Spleen (tissue), 11 donors: ENCODE measurements around the gene PDE4B. TPM values are rescaled to one million over a fixed set of nuclear protein-coding genes. Genes with fewer than 3 reads are reported as not detected.
A peak's percentile ranks its signal among the peaks of the same experiment; 100 is the strongest.

Experiments used
- DNase-seq: peaks from one replicate; pipeline ENCODE4 v3.0.0-alpha.2; 2020
- H3K27ac ChIP-seq, 8 donors: fragments of 200-600 bp; sonication (generic) in 7 of 8; 1 replicate in 4 of 8; 2 replicates in 4 of 8; pipeline versions ENCODE4 v1.5.0 to v1.8.0; 2016 to 2021; ENCODE audit warnings: inconsistent platforms in 4 of 8, mild to moderate bottlenecking in 4 of 8, moderate library complexity in 1 of 8
- H3K27me3 ChIP-seq, 7 donors: fragments of 200-600 bp; sonication (generic) in 6 of 7; replicated peaks in 1 of 7; 1 replicate in 4 of 7; 2 replicates in 3 of 7; pipeline versions ENCODE4 v1.5.0 to v1.8.0; 2016 to 2021; ENCODE audit warnings: inconsistent platforms in 3 of 7, mild to moderate bottlenecking in 1 of 7
- H3K36me3 ChIP-seq, 6 donors: fragments of 200-600 bp; sonication (generic) in 5 of 6; 1 replicate in 4 of 6; 2 replicates in 2 of 6; pipeline versions ENCODE4 v1.5.0 to v1.8.0; 2016 to 2021; ENCODE audit warnings: inconsistent platforms in 2 of 6
- H3K4me1 ChIP-seq, 6 donors: fragments of 200-600 bp; sonication (generic) in 5 of 6; 1 replicate in 3 of 6; 2 replicates in 3 of 6; pipeline versions ENCODE4 v1.5.0 to v1.8.0; 2016 to 2021; ENCODE audit warnings: inconsistent platforms in 3 of 6
- H3K4me3 ChIP-seq, 8 donors: fragments of 200-600 bp; sonication (generic) in 7 of 8; 1 replicate in 4 of 8; 2 replicates in 4 of 8; pipeline versions ENCODE4 v1.5.0 to v1.8.0; 2016 to 2021; ENCODE audit warnings: inconsistent platforms in 4 of 8, mild to moderate bottlenecking in 4 of 8, moderate library complexity in 2 of 8
- H3K9me3 ChIP-seq, 8 donors: fragments of 200-600 bp; sonication (generic) in 7 of 8; 1 replicate in 4 of 8; 2 replicates in 4 of 8; pipeline versions ENCODE4 v1.5.0 to v1.8.0; 2016 to 2021; ENCODE audit warnings: inconsistent platforms in 4 of 8
- POLR2A ChIP-seq, 3 donors: fragments of 450-650 bp; IDR thresholded peaks; one replicate each; pipeline ENCODE4 v1.5.1; 2017; ENCODE audit warnings: antibody characterized with exemption in 3 of 3, mild to moderate bottlenecking in 1 of 3
- POLR2AphosphoS5 ChIP-seq, 3 donors: sonication (generic); formaldehyde crosslinking; IDR thresholded peaks; one replicate each; pipeline ENCODE4 v1.5.1; 2017; ENCODE audit warnings: antibody characterized with exemption in 3 of 3
- WGBS, 5 donors: extraction: QIAGEN DNeasy Blood & Tissue Kit in 3 of 5; methylation state at CpG; one replicate each; pipeline versions ENCODE4 v1.1.5 to v1.1.7; 2013 to 2018; 5-methylcytosine and 5-hydroxymethylcytosine counted together
- intact Hi-C: fragments of 100-400 bp; cut with DNase I; formaldehyde crosslinking; loops from one replicate; pipeline ENCODE4 v1.15.0; 2023; ENCODE audit warnings: low total_unique reads
- polyA plus RNA-seq, 3 donors: library from polyadenylated mRNA; stranded (reverse); fragments of 200-250 nt; gene quantifications; one replicate each; pipeline ENCODE4 v1.2.1, GENCODE V29; 2013
- total RNA-seq, 7 donors: library from RNA; depleted of rRNA in 3 of 7; stranded (reverse); fragments of >200 nt in 3 of 7; fragmentation: NEBNext Ultra II Directional in 4 of 7; extraction: Animal tissue kit (Norgen Biotek cat#: 25700) in 4 of 7; gene quantifications; one replicate each; pipeline versions ENCODE4 v1.1.0 to v1.2.1, GENCODE V29; 2016 to 2021
- TF ChIP-seq, protein P1 (sequence below), 11 experiments: fragments of 200-600 bp in 7 of 11; fragments of 450-650 bp in 4 of 11; sonication (generic) in 4 of 11; IDR thresholded peaks in 8 of 11; conservative IDR thresholded peaks in 3 of 11; 1 replicate in 7 of 11; 2 replicates in 4 of 11; pipeline versions ENCODE4 v1.4.0 to v1.8.0; 2016 to 2021; ENCODE audit warnings: antibody characterized with exemption in 11 of 11, inconsistent platforms in 4 of 11, mild to moderate bottlenecking in 1 of 11
- donor health status: healthy with polysubstance abuse.
- donor health status: DM: no; HTN: no; CAD: no; lungs with moderate emphysema.
- donor health status: DM: no; HTN: no; CAD: no.
- donor health status: Bipolar disorder and iron deficiency.
- donor health status: healthy.
- donor health status: DM: no; HTN: no; CAD: no.
- donor health status: DM: yes; HTN: yes; CAD: no.

Gene PDE4B
- total and polyA plus RNA-seq, 10 donors = 12.6 to 88.2 (median 51.9) TPM

DNA sequence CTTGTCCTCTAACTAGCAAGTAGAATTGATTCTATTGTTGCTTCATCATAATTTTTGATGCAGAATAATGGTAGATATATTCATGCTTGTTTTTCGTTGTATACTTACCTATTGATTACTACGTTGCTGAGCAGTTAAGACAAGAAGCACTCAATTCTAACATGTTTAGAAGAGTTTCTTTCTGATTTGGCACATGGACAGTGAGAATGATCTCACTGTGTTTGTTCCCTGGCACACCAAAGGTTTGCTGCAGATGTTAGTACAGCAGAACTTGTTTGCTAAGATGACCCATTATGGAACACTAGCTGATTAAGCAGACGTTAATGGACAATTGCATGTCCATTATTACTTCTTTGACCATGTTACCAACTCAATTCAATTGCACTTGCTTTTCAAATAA is 556.5 kb downstream of the PDE4B start:
- Histone ChIP-seq H3K9me3 (no peaks in the 10 kb centered on the region), H3K4me1 (peaks cover 35 to 100% (median 98%) of the 10 kb centered on the region in 6 donors), H3K27me3 (no peaks in the 10 kb centered on the region), H3K4me3 (peak overlapping the region in 1 of 8 donors; percentile 36), H3K36me3 (no peaks in the 10 kb centered on the region), H3K27ac (peak overlapping the region in 7 of 8 donors; percentile 66 to 85 (median 71))
- DNase-seq = no peak
- TF ChIP-seq POLR2A (IDR thresholded peaks at IDR 0.05) (no peak), POLR2AphosphoS5 (IDR thresholded peaks at IDR 0.05) (no peak)
- TF ChIP-seq, protein P1, sequence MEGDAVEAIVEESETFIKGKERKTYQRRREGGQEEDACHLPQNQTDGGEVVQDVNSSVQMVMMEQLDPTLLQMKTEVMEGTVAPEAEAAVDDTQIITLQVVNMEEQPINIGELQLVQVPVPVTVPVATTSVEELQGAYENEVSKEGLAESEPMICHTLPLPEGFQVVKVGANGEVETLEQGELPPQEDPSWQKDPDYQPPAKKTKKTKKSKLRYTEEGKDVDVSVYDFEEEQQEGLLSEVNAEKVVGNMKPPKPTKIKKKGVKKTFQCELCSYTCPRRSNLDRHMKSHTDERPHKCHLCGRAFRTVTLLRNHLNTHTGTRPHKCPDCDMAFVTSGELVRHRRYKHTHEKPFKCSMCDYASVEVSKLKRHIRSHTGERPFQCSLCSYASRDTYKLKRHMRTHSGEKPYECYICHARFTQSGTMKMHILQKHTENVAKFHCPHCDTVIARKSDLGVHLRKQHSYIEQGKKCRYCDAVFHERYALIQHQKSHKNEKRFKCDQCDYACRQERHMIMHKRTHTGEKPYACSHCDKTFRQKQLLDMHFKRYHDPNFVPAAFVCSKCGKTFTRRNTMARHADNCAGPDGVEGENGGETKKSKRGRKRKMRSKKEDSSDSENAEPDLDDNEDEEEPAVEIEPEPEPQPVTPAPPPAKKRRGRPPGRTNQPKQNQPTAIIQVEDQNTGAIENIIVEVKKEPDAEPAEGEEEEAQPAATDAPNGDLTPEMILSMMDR (IDR thresholded peaks at IDR 0.05 in 8 of 11, conservative IDR thresholded peaks at IDR 0.05 in 3 of 11) = no peak
- intact Hi-C loops = no loop called here
- 75 to 84% (median 80%) methylated on average over 3 of the region's 3 CpGs for WGBS, 5 donors

DNA sequence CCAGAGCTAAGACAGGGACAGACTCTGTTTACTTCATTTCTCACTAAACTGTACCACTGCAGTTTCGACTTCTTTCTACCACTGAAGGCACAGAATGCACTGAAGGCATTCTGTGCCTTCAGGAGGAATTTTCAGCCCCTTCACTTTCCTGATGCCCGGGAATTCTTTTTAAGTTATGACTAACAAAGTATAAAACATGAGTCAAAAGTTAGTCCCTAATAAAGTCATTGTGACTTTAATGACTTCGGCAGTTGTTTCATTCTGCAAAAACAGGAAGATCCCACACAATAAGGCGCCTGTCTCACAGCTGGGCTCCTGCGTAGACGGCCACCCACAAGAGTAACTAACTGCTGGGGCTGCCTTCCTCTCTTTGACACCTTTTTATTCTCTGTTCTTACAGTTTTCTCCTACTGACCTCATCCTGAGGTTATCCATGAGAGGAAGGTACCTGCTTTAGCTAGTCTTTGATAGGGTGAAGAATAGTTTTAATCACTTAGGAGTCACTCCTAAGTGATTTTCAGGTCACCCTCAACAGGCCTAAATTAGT is 557.4 kb downstream of the PDE4B start:
- intact Hi-C loops = no loop called here
- Histone ChIP-seq H3K4me1 (peaks cover 33 to 100% (median 94%) of the 10 kb centered on the region in 6 donors), H3K4me3 (peak overlapping the region in 1 of 8 donors; percentile 36)

DNA sequence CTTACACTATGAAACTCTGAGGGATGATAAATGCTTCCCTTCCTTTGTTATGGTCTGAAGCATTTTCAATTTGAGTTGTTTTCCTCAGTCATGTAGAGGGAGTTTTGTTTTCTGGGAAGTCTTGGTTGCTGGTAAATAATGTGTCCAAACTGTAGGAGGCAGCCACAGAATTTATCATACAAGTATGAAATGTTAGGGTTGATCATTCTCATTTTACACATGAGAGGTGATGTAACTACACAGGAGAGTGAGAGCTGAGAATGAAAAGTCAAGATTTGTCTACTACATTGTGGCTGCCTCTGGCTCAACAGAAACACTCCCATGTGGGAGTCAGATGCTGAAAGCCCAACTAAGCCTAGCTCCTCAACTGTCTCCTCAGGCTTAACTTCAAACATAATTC is 558.8 kb downstream of the PDE4B start:
- TF ChIP-seq POLR2AphosphoS5 (IDR thresholded peaks at IDR 0.05) (no peak), POLR2A (IDR thresholded peaks at IDR 0.05) (no peak)
- TF ChIP-seq, protein P1 (IDR thresholded peaks at IDR 0.05 in 8 of 11, conservative IDR thresholded peaks at IDR 0.05 in 3 of 11) = no peak
- Histone ChIP-seq H3K4me3 (peak overlapping the region in 1 of 8 donors; percentile 1), H3K36me3 (peaks cover 0 to 15% (median 5%) of the 10 kb centered on the region in 6 donors), H3K4me1 (peaks cover 33 to 100% (median 87%) of the 10 kb centered on the region in 6 donors), H3K9me3 (no peaks in the 10 kb centered on the region), H3K27me3 (no peaks in the 10 kb centered on the region), H3K27ac (peak overlapping the region in 7 of 8 donors; percentile 24 to 85 (median 70))
- intact Hi-C loops = no loop called here
- DNase-seq = no peak

More for the DNA sequence above, 557.4 kb downstream of the PDE4B start:
- Histone ChIP-seq H3K36me3 (peaks cover 0 to under 1% (median 0%) of the 10 kb centered on the region in 6 donors), H3K9me3 (no peaks in the 10 kb centered on the region), H3K27ac (peak overlapping the region; percentile 37 to 85 (median 70)), H3K27me3 (no peaks in the 10 kb centered on the region)
- peak; percentile 85 for DNase-seq
- TF ChIP-seq POLR2A (IDR thresholded peaks at IDR 0.05) = no peak
- TF ChIP-seq, protein P1 (IDR thresholded peaks at IDR 0.05 in 8 of 11, conservative IDR thresholded peaks at IDR 0.05 in 3 of 11) = no peak
- TF ChIP-seq POLR2AphosphoS5 (IDR thresholded peaks at IDR 0.05) = peak in 1 of 3 donors; percentile 85
- 13 to 26% (median 19%) methylated on average over 6 of the region's 6 CpGs for WGBS, 5 donors

DNA sequence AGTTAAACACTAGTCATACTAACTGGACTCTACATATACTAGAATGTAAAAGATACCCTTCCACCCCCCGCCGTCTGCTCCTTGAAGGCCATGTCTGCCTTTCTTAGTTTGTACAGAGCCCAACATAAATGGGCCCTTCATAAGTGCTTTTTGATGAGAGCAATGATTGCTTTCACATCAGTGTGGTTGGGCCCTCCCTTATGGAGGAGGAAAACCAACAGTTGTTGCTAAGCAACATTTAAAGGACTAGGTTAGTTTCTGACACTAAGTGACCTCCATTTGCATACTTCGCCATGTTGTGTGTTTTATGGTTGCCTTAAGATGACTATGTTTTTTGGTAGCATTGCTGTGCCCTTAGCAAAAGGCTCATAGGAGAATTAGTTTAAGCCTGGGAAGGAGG is 559.2 kb downstream of the PDE4B start:
- TF ChIP-seq, protein P1 (IDR thresholded peaks at IDR 0.05 in 8 of 11, conservative IDR thresholded peaks at IDR 0.05 in 3 of 11) = no peak
- peak in 1 of 3 donors; percentile 38 for TF ChIP-seq POLR2AphosphoS5 (IDR thresholded peaks at IDR 0.05)
- DNase-seq = no peak
- H3K27ac ChIP-seq = peak overlapping the region in 7 of 8 donors; percentile 24 to 85 (median 69)

More for the DNA sequence above, 559.2 kb downstream of the PDE4B start:
- peaks cover 0 to 19% (median 9%) of the 10 kb centered on the region in 6 donors for H3K36me3 ChIP-seq
- H3K4me3 ChIP-seq = peak overlapping the region in 1 of 8 donors; percentile 1
- WGBS, 5 donors = 77 to 87% (median 83%) methylated on average over 3 of the region's 3 CpGs
- H3K9me3 ChIP-seq = no peaks in the 10 kb centered on the region
- intact Hi-C loops = no loop called here
- H3K4me1 ChIP-seq = peaks cover 33 to 100% (median 87%) of the 10 kb centered on the region in 6 donors
- H3K27me3 ChIP-seq = no peaks in the 10 kb centered on the region
